Limb (tissue), 2 donors: ENCODE data around the gene LYPLAL1.
"Not testable (repeated sequence)": the region's sequence is repeated elsewhere in the genome, so short reads cannot be mapped to it uniquely, and the experiment has no call there.

Experiments
- DNase-seq, 2 donors: peaks; one replicate each; pipeline ENCODE4 v3.0.0-alpha.2; 2016; ENCODE audit errors: extremely low spot score in 2 of 2

LYPLAL1 gene

DNA sequence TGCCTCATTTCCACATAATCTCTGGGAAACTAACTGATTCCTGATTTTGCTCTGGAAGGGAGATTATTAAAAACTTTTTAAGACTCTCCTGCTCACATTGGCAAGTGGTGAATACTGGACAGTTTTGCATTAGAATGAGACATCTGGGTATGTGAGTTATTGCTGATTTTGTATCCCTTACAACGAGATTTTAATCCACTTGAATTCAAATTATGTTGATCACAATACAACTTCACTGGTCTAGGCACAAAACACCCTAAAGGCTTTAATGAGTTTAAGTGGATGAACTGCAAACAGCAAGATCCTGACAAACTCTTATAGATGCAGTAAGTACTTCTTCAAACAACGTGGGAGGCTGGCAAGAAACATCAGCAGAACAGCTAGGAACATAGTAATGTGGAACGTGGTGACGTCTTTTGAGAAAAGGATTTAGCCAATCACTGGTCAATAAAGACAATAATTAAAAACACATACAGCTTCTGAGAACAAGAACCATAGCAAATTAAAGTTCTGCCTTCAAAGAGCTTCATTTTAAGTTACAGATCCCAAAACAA is 10.2 kb upstream of the LYPLAL1 start:
- no peak for DNase-seq

DNA sequence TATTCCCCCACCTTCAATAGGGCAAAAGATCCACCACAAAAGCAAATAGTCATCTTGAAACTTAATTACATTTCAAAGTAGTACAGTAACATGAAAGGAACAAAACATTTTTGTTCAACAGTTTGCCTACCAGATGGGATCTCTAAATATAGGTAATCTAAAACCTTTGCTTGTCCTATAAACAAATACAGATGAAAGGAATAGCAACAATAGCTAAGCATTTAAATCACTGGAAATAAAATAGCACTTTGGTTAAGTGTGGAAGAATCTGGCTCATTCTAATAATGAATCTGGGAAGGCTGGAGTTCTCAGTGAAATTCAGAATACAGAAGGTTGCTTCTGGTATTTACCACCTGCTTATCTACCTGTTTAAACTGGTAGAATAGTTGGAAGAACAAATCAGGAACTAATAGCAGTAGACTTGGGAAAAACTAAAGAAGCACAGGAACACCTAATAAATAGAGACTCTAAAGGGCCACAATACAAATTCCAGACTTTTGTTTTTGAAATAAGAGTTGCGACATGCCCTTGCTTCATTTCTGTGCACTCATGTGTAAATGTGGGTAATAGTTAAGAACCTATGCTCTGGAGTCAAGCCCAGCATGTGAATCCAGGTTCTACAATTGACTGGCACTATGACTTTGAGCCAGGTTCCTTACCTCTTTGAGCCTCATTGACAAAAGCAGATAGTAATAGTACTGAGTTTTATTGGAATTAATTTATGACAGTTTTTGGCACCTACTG is 2.3 kb upstream of the LYPLAL1 start:
- DNase-seq = no peak

DNA sequence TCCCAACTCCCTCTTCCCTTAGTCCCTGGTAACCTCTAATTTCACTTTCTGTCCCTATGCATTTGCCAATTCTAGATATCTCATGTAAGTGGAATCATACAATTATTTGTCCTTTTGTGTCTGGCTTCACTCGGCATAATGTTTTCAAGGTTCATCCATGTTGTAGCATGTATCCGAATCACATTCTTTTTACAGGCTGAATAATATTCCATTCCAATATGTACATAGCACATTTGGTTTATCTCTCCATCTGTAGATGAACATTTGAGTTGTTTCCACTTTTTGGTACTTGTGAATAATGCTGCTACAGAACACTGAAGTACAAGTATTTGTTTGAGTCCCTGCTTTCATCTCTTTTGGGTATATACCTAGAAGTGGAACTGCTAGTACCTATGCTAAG is 857 bp upstream of the LYPLAL1 start:
- no peak for DNase-seq

DNA sequence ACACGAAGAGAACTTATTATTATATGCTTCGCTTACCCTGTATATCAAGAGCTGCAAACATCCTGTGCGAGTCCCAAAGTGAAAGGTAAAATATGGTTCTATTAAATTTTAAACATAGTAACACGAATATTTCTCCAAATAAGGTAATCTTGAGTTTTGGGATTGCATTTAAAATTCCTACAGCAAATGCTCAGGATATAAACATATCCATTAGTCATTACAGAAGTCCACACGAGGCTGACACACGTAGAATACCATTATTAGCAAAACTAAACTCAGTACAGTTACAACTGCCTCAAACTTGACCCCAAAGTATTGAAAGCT is 282 bp upstream of the LYPLAL1 start:
- DNase-seq = no peak

DNA sequence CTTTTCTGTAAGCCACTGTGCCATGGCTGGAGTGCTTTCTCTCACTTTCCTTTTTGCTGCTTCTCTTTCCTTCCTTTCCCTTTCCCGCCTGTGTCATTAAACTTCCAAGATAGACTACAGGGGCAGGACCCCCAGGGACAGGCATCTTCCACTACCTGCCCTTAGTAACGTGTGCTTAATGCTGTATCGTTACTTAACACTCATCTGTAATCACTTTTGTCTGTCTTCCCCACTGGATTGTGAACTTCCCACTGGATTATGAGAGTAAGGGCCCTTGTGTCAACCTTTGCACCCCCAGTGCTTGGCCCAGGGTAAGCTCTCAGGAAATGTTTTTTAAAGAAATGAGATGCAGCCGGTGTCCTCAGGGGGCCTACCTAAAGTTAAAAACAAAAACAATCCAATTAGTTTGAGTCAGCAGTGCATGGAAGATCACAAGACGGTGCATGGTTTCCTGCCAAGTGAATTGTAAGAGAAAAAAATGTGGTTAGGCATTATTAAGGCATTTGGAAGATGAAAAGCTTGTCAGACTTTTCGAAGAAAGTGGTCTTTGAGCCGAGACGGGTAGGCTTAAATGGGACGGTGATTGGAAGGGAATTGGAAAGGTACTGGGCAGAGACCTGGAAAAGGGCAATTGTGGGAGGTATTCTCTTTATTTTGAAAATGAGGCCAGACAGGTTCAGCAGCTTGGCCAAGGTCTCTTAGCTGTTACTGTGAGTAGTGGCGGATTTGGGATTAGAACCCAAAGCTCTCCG is 958 bp downstream of the LYPLAL1 start:
- DNase-seq = peak in 1 of 2 donors; percentile 43

DNA sequence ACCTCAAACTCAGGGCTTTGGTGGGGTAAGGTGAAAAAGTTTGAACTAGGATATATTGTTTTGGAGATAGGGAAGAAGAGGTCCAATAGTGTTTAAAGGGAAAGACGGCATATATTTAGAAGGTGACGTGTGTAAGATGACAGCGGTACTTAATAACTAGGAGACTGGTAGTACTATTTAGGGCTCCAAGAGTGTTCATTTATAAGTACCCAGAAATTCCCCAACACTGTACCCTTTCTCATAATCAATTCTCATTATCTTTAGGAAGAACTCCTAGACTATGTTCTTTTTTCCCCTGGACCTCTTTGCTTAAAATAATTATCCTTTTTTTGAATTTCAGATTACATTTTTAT is 1.5 kb downstream of the LYPLAL1 start:
- DNase-seq = no peak

DNA sequence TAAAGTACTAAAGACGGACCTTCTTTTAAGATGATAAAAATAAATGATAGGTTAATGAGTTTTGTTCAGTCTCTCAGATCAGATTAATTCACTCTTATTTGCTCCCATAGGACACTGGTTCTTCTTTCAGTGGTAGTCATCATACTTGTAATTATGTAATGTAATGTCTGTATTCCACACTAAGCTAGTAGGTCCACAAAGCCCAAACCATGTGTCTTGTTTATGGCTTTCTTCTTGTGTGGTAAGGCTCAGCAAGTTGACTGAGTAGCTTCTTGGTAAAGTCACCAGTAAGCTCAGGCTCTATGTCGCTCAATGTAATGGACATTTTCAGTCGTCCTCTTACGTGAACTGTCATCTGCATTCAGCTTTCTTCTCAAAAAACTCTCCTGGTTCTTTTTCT is 2.5 kb downstream of the LYPLAL1 start:
- DNase-seq = no peak

DNA sequence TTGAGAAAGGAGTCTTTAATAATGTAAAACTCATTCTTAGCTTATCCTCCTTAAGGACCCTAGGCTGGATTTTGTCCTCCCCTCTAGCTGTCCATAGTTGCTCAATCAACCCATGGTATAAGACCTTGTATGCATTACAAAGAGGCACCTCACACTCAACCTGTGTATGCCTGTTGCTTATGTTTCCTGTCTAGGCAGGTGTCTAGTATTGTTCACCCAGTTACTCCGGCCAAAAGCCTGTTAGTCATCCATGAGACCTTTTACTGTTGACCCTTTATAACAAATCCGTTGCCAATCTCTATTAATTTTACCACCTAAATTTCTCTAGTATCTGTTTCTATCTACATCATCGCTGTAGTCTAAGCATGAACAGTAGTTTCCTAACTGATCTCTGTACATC is 3.7 kb downstream of the LYPLAL1 start:
- DNase-seq = no peak

DNA sequence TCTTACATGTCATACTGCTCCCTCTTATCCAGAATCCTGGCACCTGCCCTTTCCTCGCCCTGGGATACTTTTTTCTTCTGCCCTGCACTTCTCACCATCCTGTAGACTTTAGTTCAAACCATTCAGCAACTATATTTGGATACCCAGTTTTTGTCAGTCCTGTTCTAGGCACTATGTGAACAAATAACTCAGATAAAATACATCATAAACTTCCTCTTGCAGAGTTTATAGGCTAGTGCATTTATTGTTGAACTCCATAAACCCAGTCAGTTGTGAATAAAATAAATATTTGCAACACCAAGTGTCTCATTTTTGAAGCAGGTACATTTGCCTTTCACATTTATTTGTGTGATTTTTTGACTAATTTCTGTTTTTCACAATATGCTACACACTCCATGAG is 4.3 kb downstream of the LYPLAL1 start:
- DNase-seq = no peak

DNA sequence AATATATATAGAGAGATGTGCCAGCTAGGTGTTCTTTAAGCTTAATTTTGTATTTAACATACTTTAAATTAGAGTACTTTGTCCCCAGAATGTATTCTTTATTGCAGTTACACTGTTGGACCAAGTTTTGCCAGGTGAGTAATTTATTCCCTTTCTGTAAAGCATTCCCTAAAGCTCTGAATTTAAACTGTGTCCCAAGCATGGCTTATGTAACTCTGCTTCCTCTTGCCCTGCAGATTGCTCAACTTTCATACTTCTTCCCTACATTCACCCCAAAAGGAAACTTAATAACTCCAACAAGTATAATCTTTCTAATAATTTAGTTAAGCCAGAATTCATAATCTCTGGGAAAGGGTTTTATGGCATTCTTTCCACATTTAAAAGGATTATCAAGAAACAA is 5.6 kb downstream of the LYPLAL1 start:
- no peak for DNase-seq

DNA sequence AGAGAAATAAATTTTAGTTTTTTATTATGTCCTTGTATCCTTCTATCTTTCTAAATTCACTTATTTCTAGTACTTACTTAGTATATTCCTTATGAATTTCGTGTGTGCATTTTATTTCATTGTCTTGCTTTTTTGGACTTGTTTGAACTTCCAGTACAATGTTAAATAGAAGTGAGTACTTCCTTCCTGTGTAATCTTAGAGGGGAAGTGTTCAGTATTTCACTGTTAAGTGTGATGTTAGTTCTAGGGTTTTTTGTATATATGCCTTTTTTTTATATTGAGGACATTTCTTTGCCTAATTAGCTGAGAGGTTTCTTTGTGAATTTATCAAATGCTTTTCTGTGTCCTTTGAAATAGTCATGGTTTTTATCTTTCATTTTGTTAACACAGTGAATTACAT is 10.7 kb downstream of the LYPLAL1 start:
- no peak for DNase-seq

DNA sequence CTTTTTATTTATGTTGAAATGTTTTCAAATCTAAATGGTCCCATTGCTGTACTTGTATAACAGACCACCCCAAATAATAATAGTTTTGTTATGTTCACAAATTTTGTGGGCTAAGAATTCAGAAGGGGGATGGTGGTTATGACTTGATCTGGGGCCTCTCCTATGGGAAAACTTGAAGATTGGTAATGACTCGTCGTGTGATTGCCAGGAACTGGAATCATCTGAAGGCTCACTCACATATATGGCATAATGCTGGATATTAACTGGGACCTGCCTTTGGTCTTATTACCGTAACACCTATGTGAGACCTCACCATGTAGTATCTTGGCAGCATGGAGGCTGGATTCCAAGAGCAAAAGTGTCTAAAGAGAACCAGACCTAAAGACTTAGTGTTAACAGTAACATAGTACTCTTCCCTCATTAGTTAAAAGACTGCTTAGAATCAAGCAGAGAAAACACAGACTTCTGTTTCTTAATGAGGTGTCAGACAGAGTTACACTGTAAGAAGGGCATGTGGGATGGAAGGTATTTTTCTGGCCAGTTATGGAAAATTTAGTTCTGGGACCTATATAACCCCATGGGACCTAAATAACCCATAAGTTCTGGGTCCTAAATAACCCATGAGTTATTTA is 11.9 kb downstream of the LYPLAL1 start:
- DNase-seq = no peak

DNA sequence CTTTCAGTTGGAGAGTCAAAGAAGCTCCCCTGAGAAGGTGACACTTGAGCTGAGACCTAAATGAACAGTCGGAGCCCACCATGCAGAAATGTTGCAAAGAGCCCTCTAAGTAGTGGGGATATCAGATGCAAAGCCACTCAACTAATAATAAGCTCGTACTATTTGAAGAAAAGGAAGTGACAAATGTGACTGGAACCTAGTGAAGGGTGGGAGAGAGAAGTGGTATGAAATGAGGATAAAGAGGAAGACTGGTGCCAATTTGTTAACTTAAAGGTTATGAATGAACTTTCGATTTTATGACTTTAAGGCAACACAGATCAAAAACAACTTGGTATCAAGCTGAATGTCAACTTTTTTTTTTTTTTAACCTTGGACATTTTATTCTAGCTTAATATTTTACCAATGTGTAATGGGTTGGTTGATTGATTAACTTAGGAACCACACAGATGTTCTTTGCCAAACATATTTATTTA is 14.7 kb downstream of the LYPLAL1 start:
- DNase-seq = no peak

DNA sequence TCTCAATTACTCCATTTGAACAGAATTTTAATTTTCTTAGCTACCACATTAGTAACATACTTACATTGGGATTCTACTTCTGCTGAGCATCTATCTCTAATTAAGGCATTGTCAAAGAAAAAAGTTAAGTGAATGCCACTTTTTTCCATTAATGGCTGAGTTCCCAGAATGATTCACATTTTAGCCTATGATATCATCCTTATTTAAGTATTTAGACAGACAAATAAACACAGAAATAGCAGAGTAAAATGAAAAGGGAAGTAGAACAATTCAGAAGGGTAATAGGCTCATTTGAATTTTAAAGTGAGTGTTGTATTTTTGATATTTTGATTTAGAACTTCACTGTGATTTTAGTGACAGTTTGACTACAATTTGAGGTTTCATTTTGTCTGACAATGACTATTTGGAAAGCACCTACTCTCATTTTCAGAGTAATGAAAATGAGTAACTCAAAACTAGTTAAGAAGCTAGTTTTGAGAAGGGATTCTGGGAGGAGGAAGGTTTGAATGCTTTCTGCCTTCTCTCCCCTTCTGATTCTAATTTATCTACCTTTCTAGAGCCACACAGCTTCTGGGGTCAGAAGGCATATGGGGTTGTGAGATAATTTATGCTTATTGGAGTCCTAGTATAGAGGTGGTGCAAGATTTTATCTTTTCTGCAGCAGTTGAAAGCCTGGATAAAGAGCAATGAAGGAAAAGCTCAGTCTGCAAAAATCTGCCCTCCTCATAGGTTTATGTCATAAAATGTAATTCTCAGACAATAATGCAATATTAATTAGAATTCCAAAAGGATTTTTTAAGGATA is 15.5 kb downstream of the LYPLAL1 start:
- peak in 1 of 2 donors; percentile 36 for DNase-seq

DNA sequence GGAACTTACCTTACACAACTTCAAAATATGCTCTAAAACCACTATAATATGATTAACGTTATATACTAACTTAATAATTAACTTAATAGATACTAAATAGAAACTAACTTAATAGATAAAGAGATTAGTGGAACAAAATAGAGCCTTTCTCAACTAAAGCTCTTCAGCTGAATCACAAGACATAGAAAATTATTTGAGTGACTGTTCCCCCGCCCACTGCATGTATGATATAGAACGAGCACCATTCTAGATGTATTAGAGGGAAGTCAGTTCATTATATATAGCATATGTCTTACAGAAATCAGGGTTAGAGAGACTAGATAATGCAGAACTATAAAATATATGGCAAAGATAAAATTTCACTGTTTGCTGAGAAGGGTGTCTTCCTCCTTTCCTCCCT is 16.3 kb downstream of the LYPLAL1 start:
- no peak for DNase-seq

DNA sequence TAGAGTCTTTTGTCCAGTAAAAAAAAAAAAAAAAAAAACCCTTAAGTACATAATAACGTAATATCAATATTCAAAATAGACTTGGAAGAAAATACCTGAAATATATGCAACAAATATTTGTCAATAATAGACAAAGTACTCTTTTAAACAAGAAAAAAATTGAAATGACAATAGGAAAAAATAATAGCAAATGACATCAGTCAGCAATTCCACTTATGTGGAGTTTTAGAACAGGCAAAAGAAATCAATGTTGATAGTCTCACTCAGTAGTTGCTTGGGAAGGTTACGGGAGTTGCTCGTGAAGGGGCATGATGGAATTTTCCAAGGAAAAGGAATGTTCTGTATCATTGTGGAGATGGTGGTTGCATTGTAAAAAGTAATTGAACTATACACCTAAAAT is 16.9 kb downstream of the LYPLAL1 start:
- DNase-seq = no peak

DNA sequence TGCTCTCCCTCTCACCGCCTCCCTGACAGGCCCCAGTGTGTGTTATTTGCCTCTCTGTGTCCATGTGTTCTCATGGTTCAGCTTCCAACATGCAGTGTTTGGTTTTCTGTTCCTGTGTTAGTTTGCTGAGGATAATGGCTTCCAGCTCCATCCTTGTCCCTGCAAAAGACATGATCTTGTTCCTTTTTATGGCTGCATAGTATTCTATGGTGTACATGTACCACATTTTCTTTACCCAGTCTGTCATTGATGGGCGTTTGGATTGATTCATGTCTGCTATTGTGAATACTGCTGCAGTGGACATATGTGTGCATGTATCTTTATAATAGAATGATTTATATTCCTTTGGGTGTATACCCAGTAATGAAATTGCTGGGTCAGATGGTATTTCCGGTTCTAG is 22.2 kb downstream of the LYPLAL1 start:
- not testable (repeated sequence) for DNase-seq

DNA sequence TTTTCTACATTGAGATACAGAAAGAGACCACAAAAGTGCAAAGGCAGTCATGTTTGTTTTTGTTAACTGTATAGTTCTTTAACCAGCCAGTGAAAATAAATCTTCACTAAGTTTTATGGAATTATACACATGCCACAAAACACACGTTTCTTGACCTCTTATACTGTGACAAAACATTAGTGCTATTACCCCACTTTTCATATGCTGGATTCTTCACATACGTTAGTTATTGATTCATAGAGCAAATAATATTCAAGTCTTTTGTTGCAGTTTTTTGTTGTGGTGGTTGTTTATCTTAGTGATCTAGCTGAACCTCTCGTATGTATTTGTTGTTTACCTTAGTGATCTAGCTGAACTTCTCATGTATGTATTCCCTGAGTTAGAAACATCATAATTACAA is 28.0 kb downstream of the LYPLAL1 start:
- DNase-seq = no peak

DNA sequence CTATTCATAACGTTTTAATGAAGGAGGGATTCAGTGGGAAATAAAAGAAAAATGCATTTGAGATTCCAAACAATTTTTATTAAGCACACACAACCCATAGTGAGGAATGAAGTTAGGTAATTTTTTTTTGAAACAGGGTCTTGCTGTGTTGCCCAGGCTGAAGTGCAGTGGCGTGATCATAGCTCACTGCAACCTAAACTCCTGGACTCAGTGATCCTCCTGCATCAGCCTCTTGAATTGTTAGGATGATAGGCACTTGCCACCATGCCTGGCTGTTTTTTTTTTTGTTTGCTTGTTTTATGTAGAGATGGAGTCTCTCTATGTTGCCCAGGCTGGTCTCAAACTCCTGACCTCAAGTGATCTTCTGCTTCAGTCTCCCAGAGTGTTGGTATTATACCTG is 28.9 kb downstream of the LYPLAL1 start:
- no peak for DNase-seq

DNA sequence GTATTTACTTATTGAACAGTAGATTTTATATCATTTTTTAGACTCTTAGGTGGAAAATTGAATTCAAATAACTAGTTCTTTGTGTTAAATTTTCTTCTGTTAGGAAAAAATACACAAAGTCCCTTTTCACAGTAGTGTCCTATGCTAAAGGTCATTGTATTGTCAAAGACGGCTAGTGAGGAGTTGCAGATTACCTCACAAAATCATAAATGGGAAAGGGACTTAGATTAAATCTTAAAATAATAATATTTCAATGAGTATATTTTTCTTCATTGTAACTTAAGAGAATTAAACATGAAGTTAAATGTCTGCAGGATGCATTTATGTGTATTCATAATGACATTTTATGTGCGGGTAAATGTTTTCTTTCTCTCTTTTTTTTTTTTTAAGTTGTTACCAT is 32.7 kb downstream of the LYPLAL1 start:
- no peak for DNase-seq

DNA sequence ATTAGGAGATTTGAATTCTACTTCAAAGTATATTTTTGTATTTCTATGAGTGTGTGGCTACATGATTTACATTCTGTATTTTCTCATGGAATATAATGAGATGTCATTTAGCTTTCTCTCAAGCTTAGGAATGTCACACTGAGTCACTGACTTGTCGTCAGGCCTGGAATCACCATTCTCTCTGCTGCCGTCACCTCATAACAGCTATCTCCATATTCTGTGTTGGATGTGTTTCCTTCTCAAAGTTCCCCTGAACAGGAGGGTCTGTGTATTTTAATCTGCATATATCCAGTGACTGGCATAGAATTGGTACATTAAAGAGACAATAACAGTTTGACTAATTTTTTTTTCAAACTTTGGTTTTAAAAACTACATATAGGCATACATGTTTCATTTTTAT is 35.9 kb downstream of the LYPLAL1 start:
- no peak for DNase-seq

DNA sequence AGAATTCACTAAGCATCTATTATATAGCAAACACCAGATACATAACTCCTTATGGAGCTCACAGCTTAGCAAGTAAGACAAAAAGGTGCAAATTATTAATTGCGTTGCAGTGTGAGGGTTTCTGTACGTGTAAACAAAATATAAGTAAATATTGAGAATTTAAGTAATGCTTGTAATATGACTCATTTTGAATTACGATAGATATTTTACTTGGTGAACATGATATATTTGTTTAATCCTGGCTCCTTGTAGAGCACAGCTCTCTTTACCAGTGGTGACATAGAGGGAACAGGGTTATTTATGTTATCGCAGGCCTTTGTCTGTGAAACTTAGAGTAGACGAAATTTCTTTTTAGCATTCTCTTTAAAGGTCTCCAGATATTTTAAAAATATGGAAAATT is 36.4 kb downstream of the LYPLAL1 start:
- DNase-seq = no peak
